Sigmoid colon (tissue), 7 donors: Measurements from ENCODE around the gene EMC10. TPM values are rescaled to one million over a fixed set of nuclear protein-coding genes. Genes with fewer than 3 reads are reported as not detected.

ENCODE experiments used
- DNase-seq: peaks from one replicate; pipeline ENCODE4 v3.0.0-alpha.2; 2019
- H3K27ac ChIP-seq, 4 donors: fragments of 200-600 bp; sonication (generic); one replicate each; pipeline ENCODE4 v1.5.1; 2016 to 2019; ENCODE audit warnings: mild to moderate bottlenecking in 1 of 4
- H3K27me3 ChIP-seq, 3 donors: fragments of 200-600 bp; sonication (generic); one replicate each; pipeline ENCODE4 v1.5.1; 2019; ENCODE audit warnings: mild to moderate bottlenecking in 1 of 3
- H3K36me3 ChIP-seq, 4 donors: fragments of 200-600 bp; sonication (generic); one replicate each; pipeline ENCODE4 v1.5.1; 2016 to 2019
- H3K4me1 ChIP-seq, 4 donors: fragments of 200-600 bp; sonication (generic); one replicate each; pipeline ENCODE4 v1.5.1; 2017 to 2019
- H3K4me3 ChIP-seq, 4 donors: fragments of 200-600 bp; sonication (generic); one replicate each; pipeline ENCODE4 v1.5.1; 2017 to 2019; ENCODE audit warnings: mild to moderate bottlenecking in 2 of 4, moderate library complexity in 1 of 4
- H3K9me3 ChIP-seq, 4 donors: fragments of 200-600 bp in 3 of 4; sonication (generic) in 3 of 4; one replicate each; pipeline versions ENCODE4 v1.5.1 to v1.6.1; 2013 to 2019
- CTCF ChIP-seq, 4 experiments: fragments of 450-650 bp in 3 of 4; fragments of 200-600 bp in 1 of 4; IDR thresholded peaks; one replicate each; pipeline ENCODE4 v1.5.1; 2016 to 2019; ENCODE audit warnings: antibody characterized with exemption in 4 of 4, mild to moderate bottlenecking in 3 of 4, moderate library complexity in 2 of 4
- EP300 ChIP-seq, 4 donors: sonication (generic); formaldehyde crosslinking; IDR thresholded peaks; one replicate each; pipeline ENCODE4 v1.6.1; 2017; ENCODE audit warnings: antibody characterized with exemption in 4 of 4
- POLR2A ChIP-seq, 2 donors: fragments of 450-650 bp; IDR thresholded peaks; one replicate each; pipeline ENCODE4 v1.6.1; 2016; ENCODE audit warnings: antibody characterized with exemption in 2 of 2, mild to moderate bottlenecking in 2 of 2, moderate library complexity in 2 of 2
- POLR2AphosphoS5 ChIP-seq, 4 donors: sonication (generic); formaldehyde crosslinking; IDR thresholded peaks; one replicate each; pipeline ENCODE4 v1.6.1; 2017; ENCODE audit warnings: antibody characterized with exemption in 4 of 4
- WGBS, 2 donors: extraction: QIAGEN DNeasy Blood & Tissue Kit; methylation state at CpG; one replicate each; pipeline ENCODE4 v1.1.7; 2013; 5-methylcytosine and 5-hydroxymethylcytosine counted together
- intact Hi-C: fragments of 100-400 bp; cut with DNase I; formaldehyde crosslinking; loops from one replicate; pipeline ENCODE4 v1.15.1; 2023
- polyA plus RNA-seq, 3 donors: library from polyadenylated mRNA; stranded (reverse); fragments of 200-250 nt; gene quantifications; one replicate each; pipeline ENCODE4 v1.2.3, GENCODE V29; 2013
- total RNA-seq, 4 donors: library from RNA; depleted of rRNA; stranded (reverse); fragments of >200 nt; gene quantifications; one replicate each; pipeline ENCODE4 v1.1.0, GENCODE V29; 2016
- donor health status: healthy with polysubstance abuse.
- donor health status: Bipolar disorder and iron deficiency.
- donor health status: healthy.

The EMC10 gene
- total and polyA plus RNA-seq, 7 donors: 34.2 to 140 (median 41.8) TPM

DNA sequence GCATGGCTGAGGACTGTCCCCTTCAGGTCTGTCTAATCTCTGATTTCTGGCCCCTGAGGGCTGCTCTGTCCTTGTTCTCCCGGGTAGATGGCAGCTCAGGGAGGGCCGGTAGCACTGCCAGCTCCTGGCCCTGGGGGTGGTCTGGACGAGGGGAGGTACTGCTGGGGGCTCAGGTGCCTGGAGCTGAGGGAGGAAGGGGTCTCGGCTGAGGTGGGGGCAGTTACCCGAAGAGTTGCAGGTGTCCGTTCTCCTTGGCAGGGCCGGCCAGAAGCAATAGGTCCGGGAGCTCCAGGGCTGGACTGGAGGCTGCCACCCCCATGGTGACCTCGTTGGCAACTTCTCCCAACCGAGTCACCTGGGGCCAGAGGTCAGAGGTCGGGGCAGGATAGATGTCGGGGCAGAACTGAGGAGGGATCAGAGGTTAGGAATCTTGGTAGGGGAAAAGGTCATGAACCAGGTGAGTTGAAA is 1.2 kb upstream of the EMC10 start:
- intact Hi-C loops: no loop called here
- Histone ChIP-seq H3K9me3 (no peaks in the 10 kb centered on the region), H3K27ac (no peak overlapping the region), H3K27me3 (no peaks in the 10 kb centered on the region), H3K36me3 (peaks cover 0 to 18% (median 6%) of the 10 kb centered on the region in 4 donors), H3K4me3 (no peak overlapping the region), H3K4me1 (peaks cover 0 to 26% (median 15%) of the 10 kb centered on the region in 4 donors)
- DNase-seq: no peak
- WGBS, 2 donors: 82 to 85% methylated on average over 12 of the region's 12 CpGs
- no peak for TF ChIP-seq POLR2A (IDR thresholded peaks at IDR 0.05)
- no peak for TF ChIP-seq POLR2AphosphoS5 (IDR thresholded peaks at IDR 0.05)
- no peak for TF ChIP-seq CTCF (IDR thresholded peaks at IDR 0.05)
- no peak for TF ChIP-seq EP300 (IDR thresholded peaks at IDR 0.05)

DNA sequence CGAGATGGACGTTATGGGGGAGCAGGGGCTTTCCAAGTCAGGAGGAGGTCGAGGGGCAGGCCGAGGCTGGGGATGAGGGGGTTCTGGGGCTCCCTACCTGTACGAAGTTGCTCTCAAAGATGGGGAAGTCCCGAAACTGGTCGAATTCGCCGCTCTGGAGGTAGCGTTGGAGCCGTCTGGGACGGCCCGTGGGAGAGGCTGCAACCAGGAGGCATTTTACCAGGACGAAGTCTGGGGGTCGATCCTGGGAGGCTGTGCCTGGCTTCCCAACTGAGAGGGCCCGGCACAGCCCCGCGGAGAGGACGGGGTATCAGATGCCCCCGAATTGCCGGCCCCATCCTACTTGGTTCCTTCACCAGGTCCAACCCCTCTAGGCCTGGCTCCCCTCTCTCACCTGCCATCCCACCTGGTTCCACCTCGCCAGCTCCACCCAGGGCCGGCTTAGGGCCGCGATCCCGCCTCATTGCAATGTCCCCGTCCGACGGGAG is 527 bp upstream of the EMC10 start:
- Histone ChIP-seq H3K4me1 (peaks cover 0 to 26% (median 15%) of the 10 kb centered on the region in 4 donors), H3K36me3 (peaks cover 5 to 25% (median 11%) of the 10 kb centered on the region in 4 donors), H3K27ac (peak overlapping the region; percentile 76 to 81 (median 80)), H3K4me3 (peak overlapping the region in 3 of 4 donors; percentile 75 to 95 (median 89)), H3K9me3 (no peaks in the 10 kb centered on the region), H3K27me3 (no peaks in the 10 kb centered on the region)
- DNase-seq: no peak
- TF ChIP-seq POLR2AphosphoS5 (IDR thresholded peaks at IDR 0.05) (no peak), EP300 (IDR thresholded peaks at IDR 0.05) (no peak), CTCF (IDR thresholded peaks at IDR 0.05) (no peak), POLR2A (IDR thresholded peaks at IDR 0.05) (no peak)
- 76 to 79% methylated on average over 29 of the region's 29 CpGs for WGBS, 2 donors
- intact Hi-C loops: loop anchor here (1.0 to 2.0 kb wide), 2 partner anchors 36 to 99 kb away; partner anchors contain the start of genes JOSD2 and NR1H2

- intact Hi-C loops: loop anchor here (1.0 to 2.0 kb wide), 2 partner anchors 34 to 100 kb away; partner anchors contain the start of genes JOSD2 and NR1H2
- no peak for TF ChIP-seq POLR2AphosphoS5 (IDR thresholded peaks at IDR 0.05)
- TF ChIP-seq POLR2A (IDR thresholded peaks at IDR 0.05): no peak
- no peak for TF ChIP-seq CTCF (IDR thresholded peaks at IDR 0.05)
- no peak for TF ChIP-seq EP300 (IDR thresholded peaks at IDR 0.05)
- Histone ChIP-seq H3K36me3 (peaks cover 12 to 36% (median 18%) of the 10 kb centered on the region in 4 donors), H3K9me3 (no peaks in the 10 kb centered on the region), H3K27me3 (no peaks in the 10 kb centered on the region), H3K27ac (peak overlapping the region; percentile 76 to 81 (median 80)), H3K4me1 (peaks cover 0 to 26% (median 15%) of the 10 kb centered on the region in 4 donors), H3K4me3 (peak overlapping the region; percentile 75 to 95 (median 88))
- WGBS, 2 donors: 17 to 19% methylated on average over 20 of the region's 20 CpGs
- DNase-seq: no peak
Observed at GRCh38 chr19:50476907-50477238, 566 bp downstream of the EMC10 start.

DNA sequence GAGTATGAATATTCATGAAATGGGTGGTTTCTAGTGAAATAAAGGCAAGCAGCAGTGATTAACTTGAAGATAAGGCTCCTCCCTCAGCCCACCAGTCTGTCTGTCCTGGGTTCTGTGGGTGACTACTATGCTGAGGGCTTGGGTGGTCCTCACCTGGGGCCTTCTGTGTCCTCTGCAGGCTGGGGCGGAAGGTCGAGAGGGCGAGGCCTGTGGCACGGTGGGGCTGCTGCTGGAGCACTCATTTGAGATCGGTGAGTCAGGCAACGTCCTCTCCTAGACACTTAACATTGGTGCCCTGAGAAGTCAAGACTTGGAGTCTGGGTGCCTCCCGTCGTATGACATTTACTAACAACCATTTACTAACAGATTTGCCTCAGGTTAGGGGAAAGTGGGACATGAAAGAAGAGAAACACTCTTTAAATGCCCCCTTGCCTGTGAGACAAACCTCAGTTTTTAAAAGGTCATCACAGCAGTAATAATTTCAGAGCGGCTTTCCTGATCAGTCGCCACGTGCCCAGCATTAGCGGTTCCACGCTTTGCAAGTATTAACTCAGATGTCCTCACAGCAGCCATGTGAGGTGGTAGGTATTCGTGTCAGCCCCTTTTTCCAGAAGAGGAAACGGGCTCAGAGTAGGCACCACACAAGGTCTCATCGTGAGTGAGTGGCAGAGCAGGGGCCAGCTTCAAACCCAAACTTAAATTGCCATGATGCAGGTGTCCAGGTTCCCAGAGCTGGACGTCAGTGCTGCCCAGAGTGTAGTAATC is 1.6 kb downstream of the EMC10 start:
- WGBS, 2 donors: 96 to 97% methylated on average over 17 of the region's 17 CpGs
- intact Hi-C loops: loop anchor here (2.0 kb wide), 1 partner anchor 101 kb away; the partner anchor contains the start of gene NR1H2

More for the DNA sequence above, 1.6 kb downstream of the EMC10 start:
- peaks cover 0 to 26% (median 15%) of the 10 kb centered on the region in 4 donors for H3K4me1 ChIP-seq
- no peak overlapping the region for H3K4me3 ChIP-seq
- H3K27ac ChIP-seq: no peak overlapping the region
- no peaks in the 10 kb centered on the region for H3K27me3 ChIP-seq
- peaks cover 12 to 46% (median 18%) of the 10 kb centered on the region in 4 donors for H3K36me3 ChIP-seq
- TF ChIP-seq POLR2A (IDR thresholded peaks at IDR 0.05) (no peak), CTCF (IDR thresholded peaks at IDR 0.05) (no peak), POLR2AphosphoS5 (IDR thresholded peaks at IDR 0.05) (no peak), EP300 (IDR thresholded peaks at IDR 0.05) (no peak)
- no peak for DNase-seq
- H3K9me3 ChIP-seq: no peaks in the 10 kb centered on the region
